ENCODE results near the gene HOXA11. TPM values are rescaled to one million over a fixed set of nuclear protein-coding genes. Genes with fewer than 3 reads are reported as not detected.

Gene HOXA11
- total and polyA plus RNA-seq, 2 of the 4 experiments (the other 2 are of a cell fraction): 0.05 TPM; not detected in 1

GRCh38 chr7:27172315-27172774 lies 12.7 kb downstream of the HOXA11 start:
- no peak overlapping the region for H2BK20ac ChIP-seq (ENCODE audit: low read depth, low read length)
- no peak overlapping the region for H4K91ac ChIP-seq (ENCODE audit: insufficient read depth, low read depth, low read length)
- in situ Hi-C loops (cut with MboI; ENCODE audit: low sequenced_read_pairs) (no loop called here), dilution Hi-C loops (cut with HindIII; ENCODE audit: low sequenced_read_pairs, unreplicated experiment) (no loop called here), intact Hi-C loops (cut with micrococcal nuclease) (no loop called here)
- no peak overlapping the region for H2AK5ac ChIP-seq (ENCODE audit: low read depth, low read length)
- peaks cover 19% of the 10 kb centered on the region; the same call in 1 of the 2 replicates for H4K20me1 ChIP-seq (ENCODE audit: insufficient read depth, low read length)
- H4K8ac ChIP-seq (ENCODE audit: low read depth in 2 of 2, low read length in 2 of 2): no peak overlapping the region
- H3K4me1 ChIP-seq (ENCODE audit: control insufficient read depth, insufficient read depth, low read length): no peaks in the 10 kb centered on the region
- H2BK120ac ChIP-seq (ENCODE audit: low read depth, low read length): no peak overlapping the region
- no peak overlapping the region for H2AFZ ChIP-seq (replicated peaks; ENCODE audit: low read length, poor library complexity)
- ChIA-PET CTCF (no interaction called here), POLR2A (ENCODE audit: unreplicated experiment) (no interaction called here)
- WGBS, 2 experiments (ENCODE audit: extremely low coverage in 2 of 2, insufficient read length in 1 of 2): 47% methylated on average over 2 of the region's 10 CpGs; no CpG with 5 or more reads in 1 of the 2 experiments
- no peaks in the 10 kb centered on the region for H3K9me1 ChIP-seq (ENCODE audit: insufficient read depth, low read length)
- DNase-seq (no peak), ATAC-seq (ENCODE audit: low read depth) (no peak)
- H2BK5ac ChIP-seq (ENCODE audit: low read depth, low read length, poor library complexity, severe bottlenecking): no peak overlapping the region
- peaks cover 93% of the 10 kb centered on the region for H3K27me3 ChIP-seq (ENCODE audit: control insufficient read depth, insufficient read depth, low read length)
- H3K56ac ChIP-seq (ENCODE audit: extremely low read depth, insufficient read depth, low read length): no peak overlapping the region
- no peak overlapping the region for H3K14ac ChIP-seq (replicated peaks; ENCODE audit: low read depth, low read length)
- no peak overlapping the region for H3K9ac ChIP-seq (ENCODE audit: low read depth, low read length)
- no peak overlapping the region for H2AK9ac ChIP-seq (replicated peaks; ENCODE audit: low read depth, low read length, poor library complexity)
- no peak overlapping the region for H3K4me2 ChIP-seq (ENCODE audit: low read depth, low read length)
- no peak overlapping the region for H3K18ac ChIP-seq (ENCODE audit: low read depth, low read length)
- H3K79me1 ChIP-seq (ENCODE audit: low read depth in 1 of 2, low read length in 2 of 2): no peaks in the 10 kb centered on the region
- H3K23ac ChIP-seq (ENCODE audit: low read depth, low read length): no peak overlapping the region
- no peaks in the 10 kb centered on the region for H3K36me3 ChIP-seq (ENCODE audit: control insufficient read depth, insufficient read depth, low read length)
- H3K27ac ChIP-seq (ENCODE audit: insufficient read depth, low read length): no peak overlapping the region
- no peak overlapping the region for H3K4ac ChIP-seq (ENCODE audit: low read depth, low read length)
- H3K4me3 ChIP-seq (ENCODE audit: insufficient read depth, low read depth, low read length): no peak overlapping the region
- no peak overlapping the region for H4K5ac ChIP-seq (ENCODE audit: low read depth, low read length)
- TF ChIP-seq USF2 (IDR thresholded peaks at IDR 0.05; ENCODE audit: low read depth, low read length) (no peak), MAZ (IDR thresholded peaks at IDR 0.05; ENCODE audit: borderline replicate concordance, low read depth, low read length) (no peak), BHLHE40 (IDR thresholded peaks at IDR 0.05; ENCODE audit: low read depth, low read length) (no peak), ELK1 (IDR thresholded peaks at IDR 0.05; ENCODE audit: borderline replicate concordance, low read depth, low read length) (no peak), SMC3 (IDR thresholded peaks at IDR 0.05; ENCODE audit: low read depth, low read length) (no peak), RFX5 (IDR thresholded peaks at IDR 0.05; ENCODE audit: low read depth, low read length) (no peak), CEBPB (IDR thresholded peaks at IDR 0.05; ENCODE audit: low read depth, low read length) (no peak), POLR2A (IDR thresholded peaks at IDR 0.05; ENCODE audit: low read depth, low read length) (no peak), RCOR1 (IDR thresholded peaks at IDR 0.05; ENCODE audit: insufficient replicate concordance, low read length) (no peak), CHD1 (IDR thresholded peaks at IDR 0.05; ENCODE audit: low read depth, low read length) (no peak), MXI1 (IDR thresholded peaks at IDR 0.05; ENCODE audit: borderline replicate concordance, low read depth, low read length) (no peak), FOS (IDR thresholded peaks at IDR 0.05; ENCODE audit: low read depth, low read length) (no peak), CTCF (conservative IDR thresholded peaks at IDR 0.05; ENCODE audit: low read depth, low read length) (no peak), NFE2L2 (IDR thresholded peaks at IDR 0.05; ENCODE audit: low read depth, low read length) (no peak)
- peaks cover 18% of the 10 kb centered on the region for H3K9me3 ChIP-seq (ENCODE audit: control insufficient read depth, insufficient read depth, low read length)
- BruUV-seq (replicated peaks): no TSS peak
- no peak overlapping the region for H2BK15ac ChIP-seq (ENCODE audit: low read depth, low read length)

Measured in IMR-90 (cell line).